Neural cell (in vitro differentiated cells): ENCODE data around the gene LORICRIN.

Experiments
- CTCF ChIP-seq: fragments of 450-650 bp; IDR thresholded peaks from 2 replicates; pipeline ENCODE4 v1.5.1; 2014; ENCODE audit warnings: antibody characterized with exemption, mild to moderate bottlenecking, moderate library complexity; ENCODE audit not compliant: poor library complexity, severe bottlenecking
- EP300 ChIP-seq: fragments of 450-650 bp; conservative IDR thresholded peaks from 2 replicates; pipeline ENCODE4 v1.6.1; 2014; ENCODE audit warnings: antibody characterized with exemption, mild to moderate bottlenecking, moderate library complexity; ENCODE audit not compliant: poor library complexity, severe bottlenecking
- EZH2 ChIP-seq: fragments of 200-600, 300-800 bp; shearing (Covaris generic), sonication (generic); IDR thresholded peaks from 2 replicates; pipeline ENCODE4 v1.6.1; 2014; ENCODE audit warnings: antibody characterized with exemption, low read length, borderline replicate concordance, mild to moderate bottlenecking; ENCODE audit not compliant: insufficient read depth, poor library complexity, severe bottlenecking
- POLR2AphosphoS5 ChIP-seq: IDR thresholded peaks from 2 replicates; pipeline ENCODE4 v1.6.1; 2012
- TAF1 ChIP-seq: IDR thresholded peaks from 2 replicates; pipeline ENCODE4 v1.6.1; 2012; ENCODE audit warnings: low read depth

DNA sequence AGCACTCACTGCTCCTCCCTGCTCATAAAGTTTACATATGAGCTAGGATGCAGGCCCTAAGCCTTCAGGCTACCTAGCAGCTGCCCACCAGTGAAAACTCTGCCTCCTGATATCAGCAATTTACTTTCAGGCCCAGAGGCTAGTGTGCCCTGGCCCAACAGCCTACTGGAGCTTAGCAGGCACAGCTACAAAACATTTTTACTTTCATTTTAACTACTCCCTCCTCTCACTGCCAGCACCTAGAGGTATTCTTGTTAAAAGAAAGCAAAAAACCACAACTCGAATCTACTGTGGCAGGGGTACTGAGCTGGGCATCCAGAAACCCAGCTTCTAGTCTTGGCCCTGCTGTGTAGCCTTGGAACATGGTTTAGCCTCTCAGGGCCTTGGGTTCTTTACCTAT lies 5.8 kb upstream of the LORICRIN start:
- TF ChIP-seq CTCF (no peak), POLR2AphosphoS5 (no peak), EP300 (no peak), EZH2 (no peak), TAF1 (no peak)
